ENCODE measurements around the gene PHYKPL. TPM values are rescaled to one million over a fixed set of nuclear protein-coding genes. Genes with fewer than 3 reads are reported as not detected.

Gene PHYKPL
- total and polyA plus RNA-seq, 2 of the 13 experiments (the other 11 are each of a cell fraction or from before 2014, with no cell fraction given): 18.0 to 78.6 TPM

DNA sequence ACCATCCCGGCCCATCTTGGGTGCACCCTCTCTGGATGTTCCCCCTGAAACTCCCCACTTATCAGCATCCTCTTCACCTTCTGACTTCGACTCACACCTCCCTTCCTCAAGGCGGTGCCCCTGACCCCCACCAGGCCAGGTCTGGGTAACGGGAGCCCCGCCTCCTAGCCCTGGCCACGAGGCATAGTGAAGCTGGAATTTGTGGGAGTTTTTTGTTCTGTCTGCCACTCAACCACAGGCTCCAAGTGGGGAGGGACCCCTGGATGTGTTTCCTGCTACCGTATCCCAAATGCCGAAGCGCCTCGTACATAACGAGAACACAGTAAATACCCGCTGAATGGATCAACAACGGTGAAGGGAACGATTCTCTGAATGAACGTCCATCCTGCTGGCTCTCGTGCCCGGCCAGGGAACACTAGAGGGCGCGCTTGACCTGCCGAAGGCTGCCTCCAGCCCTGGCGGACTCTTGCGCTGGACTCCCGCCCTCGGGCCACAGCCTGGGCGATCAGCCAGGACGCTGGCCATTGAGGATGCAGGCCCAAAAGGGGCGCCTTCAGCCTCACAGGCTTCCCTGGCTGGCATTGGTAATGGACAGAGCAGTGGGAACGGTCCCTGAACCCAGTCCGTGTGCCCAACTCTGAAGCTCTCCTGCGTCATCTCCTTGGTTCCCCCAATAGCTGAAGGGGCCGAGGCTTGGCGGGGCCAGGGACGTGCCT, 47.3 kb upstream of the PHYKPL start (continued):
- TF ChIP-seq, protein P1, sequence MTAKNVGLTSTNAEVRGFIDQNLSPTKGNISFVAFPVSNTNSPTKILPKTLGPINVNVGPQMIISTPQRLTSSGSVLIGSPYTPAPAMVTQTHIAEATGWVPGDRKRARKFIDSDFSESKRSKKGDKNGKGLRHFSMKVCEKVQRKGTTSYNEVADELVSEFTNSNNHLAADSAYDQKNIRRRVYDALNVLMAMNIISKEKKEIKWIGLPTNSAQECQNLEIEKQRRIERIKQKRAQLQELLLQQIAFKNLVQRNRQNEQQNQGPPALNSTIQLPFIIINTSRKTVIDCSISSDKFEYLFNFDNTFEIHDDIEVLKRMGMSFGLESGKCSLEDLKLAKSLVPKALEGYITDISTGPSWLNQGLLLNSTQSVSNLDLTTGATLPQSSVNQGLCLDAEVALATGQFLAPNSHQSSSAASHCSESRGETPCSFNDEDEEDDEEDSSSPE (CRISPR knock-in tag; IDR thresholded peaks at IDR 0.05): peak; percentile 74
- TF ChIP-seq HOMEZ (CRISPR knock-in tag; IDR thresholded peaks at IDR 0.05; ENCODE audit: low read depth): no peak
- TF ChIP-seq, protein P2, sequence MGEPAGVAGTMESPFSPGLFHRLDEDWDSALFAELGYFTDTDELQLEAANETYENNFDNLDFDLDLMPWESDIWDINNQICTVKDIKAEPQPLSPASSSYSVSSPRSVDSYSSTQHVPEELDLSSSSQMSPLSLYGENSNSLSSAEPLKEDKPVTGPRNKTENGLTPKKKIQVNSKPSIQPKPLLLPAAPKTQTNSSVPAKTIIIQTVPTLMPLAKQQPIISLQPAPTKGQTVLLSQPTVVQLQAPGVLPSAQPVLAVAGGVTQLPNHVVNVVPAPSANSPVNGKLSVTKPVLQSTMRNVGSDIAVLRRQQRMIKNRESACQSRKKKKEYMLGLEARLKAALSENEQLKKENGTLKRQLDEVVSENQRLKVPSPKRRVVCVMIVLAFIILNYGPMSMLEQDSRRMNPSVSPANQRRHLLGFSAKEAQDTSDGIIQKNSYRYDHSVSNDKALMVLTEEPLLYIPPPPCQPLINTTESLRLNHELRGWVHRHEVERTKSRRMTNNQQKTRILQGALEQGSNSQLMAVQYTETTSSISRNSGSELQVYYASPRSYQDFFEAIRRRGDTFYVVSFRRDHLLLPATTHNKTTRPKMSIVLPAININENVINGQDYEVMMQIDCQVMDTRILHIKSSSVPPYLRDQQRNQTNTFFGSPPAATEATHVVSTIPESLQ (CRISPR knock-in tag; conservative IDR thresholded peaks at IDR 0.05): no peak
- TF ChIP-seq, protein P3, sequence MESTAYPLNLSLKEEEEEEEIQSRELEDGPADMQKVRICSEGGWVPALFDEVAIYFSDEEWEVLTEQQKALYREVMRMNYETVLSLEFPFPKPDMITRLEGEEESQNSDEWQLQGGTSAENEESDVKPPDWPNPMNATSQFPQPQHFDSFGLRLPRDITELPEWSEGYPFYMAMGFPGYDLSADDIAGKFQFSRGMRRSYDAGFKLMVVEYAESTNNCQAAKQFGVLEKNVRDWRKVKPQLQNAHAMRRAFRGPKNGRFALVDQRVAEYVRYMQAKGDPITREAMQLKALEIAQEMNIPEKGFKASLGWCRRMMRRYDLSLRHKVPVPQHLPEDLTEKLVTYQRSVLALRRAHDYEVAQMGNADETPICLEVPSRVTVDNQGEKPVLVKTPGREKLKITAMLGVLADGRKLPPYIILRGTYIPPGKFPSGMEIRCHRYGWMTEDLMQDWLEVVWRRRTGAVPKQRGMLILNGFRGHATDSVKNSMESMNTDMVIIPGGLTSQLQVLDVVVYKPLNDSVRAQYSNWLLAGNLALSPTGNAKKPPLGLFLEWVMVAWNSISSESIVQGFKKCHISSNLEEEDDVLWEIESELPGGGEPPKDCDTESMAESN (CRISPR knock-in tag; conservative IDR thresholded peaks at IDR 0.05): 0 out of 2 replicates have a peak, but pooled peaks have one; percentile 36
- no peak for TF ChIP-seq ZNF513 (CRISPR knock-in tag; conservative IDR thresholded peaks at IDR 0.05)
- no peak for TF ChIP-seq MBNL3 (CRISPR knock-in tag; conservative IDR thresholded peaks at IDR 0.05)
- TF ChIP-seq AHR (CRISPR knock-in tag; IDR thresholded peaks at IDR 0.05): 0 out of 2 replicates have a peak, but pooled peaks have one; percentile 55
- peak; percentile 34; the same call in 1 of the 2 replicates for TF ChIP-seq CBX5 (CRISPR knock-in tag; IDR thresholded peaks at IDR 0.05; ENCODE audit: borderline replicate concordance)
- 0 out of 2 replicates have a peak, but pooled peaks have one; percentile 40 for TF ChIP-seq MTA1 (CRISPR knock-in tag; IDR thresholded peaks at IDR 0.05; ENCODE audit: borderline replicate concordance)
- no peak for TF ChIP-seq NONO (IDR thresholded peaks at IDR 0.05)
- TF ChIP-seq NONO (CRISPR knock-in tag; conservative IDR thresholded peaks at IDR 0.05): no peak
- TF ChIP-seq ZNF556 (CRISPR knock-in tag; IDR thresholded peaks at IDR 0.05; ENCODE audit: borderline replicate concordance): peak; percentile 42; the same call in 1 of the 2 replicates
- no peak for TF ChIP-seq ZNF138 (CRISPR knock-in tag; IDR thresholded peaks at IDR 0.05; ENCODE audit: low read depth)
